ENCODE results near the gene PTGDS.

DNA sequence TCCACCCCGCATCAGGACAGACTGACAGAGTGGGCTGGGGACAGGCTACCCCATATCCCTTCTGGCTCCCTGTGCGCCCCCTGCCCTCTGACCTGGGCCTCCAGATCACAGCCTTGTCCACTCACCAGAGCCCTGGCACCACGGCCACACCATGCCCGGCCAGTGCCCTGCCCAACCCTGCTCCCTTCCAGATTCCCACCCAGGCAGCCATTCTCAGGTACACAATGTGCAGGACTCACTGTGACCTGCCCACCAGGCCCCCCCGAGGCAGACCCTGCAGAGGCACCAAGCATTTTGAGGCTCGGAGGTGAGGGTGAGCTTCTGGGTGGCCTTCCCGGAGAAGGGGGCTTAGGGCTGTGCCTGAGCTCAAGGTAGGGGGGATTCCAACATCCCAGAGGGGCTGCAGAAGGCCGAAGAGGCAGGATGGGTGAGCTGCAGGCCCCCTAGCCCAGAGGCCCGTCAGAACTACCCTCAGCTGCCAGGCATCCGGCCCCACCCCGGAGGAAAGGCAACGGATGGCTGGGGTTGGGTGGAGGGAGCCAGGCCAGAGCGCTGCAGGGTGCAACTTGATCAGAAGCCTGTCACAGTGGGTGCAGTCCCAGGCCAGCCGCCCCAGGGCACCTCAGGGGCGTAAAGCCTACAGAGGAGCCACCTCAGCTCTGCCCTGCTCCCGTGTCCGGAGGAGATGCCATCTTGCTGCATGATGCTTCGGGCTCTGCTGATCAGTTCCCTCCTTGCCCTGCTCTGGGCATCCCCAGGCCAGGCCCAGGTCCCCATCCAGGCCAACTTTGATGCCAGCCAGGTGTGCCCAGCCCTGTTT is 5.1 kb downstream of the PTGDS start, which contains the start of gene LCNL1:
- TF ChIP-seq ZNF274 (IDR thresholded peaks at IDR 0.05; ENCODE audit: low read length) = no peak
- TF ChIP-seq ZNF274 (tag by site-specific recombination; IDR thresholded peaks at IDR 0.05; ENCODE audit: borderline replicate concordance) = no peak
- TF ChIP-seq, protein P1, sequence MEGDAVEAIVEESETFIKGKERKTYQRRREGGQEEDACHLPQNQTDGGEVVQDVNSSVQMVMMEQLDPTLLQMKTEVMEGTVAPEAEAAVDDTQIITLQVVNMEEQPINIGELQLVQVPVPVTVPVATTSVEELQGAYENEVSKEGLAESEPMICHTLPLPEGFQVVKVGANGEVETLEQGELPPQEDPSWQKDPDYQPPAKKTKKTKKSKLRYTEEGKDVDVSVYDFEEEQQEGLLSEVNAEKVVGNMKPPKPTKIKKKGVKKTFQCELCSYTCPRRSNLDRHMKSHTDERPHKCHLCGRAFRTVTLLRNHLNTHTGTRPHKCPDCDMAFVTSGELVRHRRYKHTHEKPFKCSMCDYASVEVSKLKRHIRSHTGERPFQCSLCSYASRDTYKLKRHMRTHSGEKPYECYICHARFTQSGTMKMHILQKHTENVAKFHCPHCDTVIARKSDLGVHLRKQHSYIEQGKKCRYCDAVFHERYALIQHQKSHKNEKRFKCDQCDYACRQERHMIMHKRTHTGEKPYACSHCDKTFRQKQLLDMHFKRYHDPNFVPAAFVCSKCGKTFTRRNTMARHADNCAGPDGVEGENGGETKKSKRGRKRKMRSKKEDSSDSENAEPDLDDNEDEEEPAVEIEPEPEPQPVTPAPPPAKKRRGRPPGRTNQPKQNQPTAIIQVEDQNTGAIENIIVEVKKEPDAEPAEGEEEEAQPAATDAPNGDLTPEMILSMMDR (tag by site-specific recombination; IDR thresholded peaks at IDR 0.05) = no peak
- TF ChIP-seq, protein P2, sequence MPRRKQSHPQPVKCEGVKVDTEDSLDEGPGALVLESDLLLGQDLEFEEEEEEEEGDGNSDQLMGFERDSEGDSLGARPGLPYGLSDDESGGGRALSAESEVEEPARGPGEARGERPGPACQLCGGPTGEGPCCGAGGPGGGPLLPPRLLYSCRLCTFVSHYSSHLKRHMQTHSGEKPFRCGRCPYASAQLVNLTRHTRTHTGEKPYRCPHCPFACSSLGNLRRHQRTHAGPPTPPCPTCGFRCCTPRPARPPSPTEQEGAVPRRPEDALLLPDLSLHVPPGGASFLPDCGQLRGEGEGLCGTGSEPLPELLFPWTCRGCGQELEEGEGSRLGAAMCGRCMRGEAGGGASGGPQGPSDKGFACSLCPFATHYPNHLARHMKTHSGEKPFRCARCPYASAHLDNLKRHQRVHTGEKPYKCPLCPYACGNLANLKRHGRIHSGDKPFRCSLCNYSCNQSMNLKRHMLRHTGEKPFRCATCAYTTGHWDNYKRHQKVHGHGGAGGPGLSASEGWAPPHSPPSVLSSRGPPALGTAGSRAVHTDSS (tag by site-specific recombination; IDR thresholded peaks at IDR 0.05) = no peak
- TF ChIP-seq, protein P3, sequence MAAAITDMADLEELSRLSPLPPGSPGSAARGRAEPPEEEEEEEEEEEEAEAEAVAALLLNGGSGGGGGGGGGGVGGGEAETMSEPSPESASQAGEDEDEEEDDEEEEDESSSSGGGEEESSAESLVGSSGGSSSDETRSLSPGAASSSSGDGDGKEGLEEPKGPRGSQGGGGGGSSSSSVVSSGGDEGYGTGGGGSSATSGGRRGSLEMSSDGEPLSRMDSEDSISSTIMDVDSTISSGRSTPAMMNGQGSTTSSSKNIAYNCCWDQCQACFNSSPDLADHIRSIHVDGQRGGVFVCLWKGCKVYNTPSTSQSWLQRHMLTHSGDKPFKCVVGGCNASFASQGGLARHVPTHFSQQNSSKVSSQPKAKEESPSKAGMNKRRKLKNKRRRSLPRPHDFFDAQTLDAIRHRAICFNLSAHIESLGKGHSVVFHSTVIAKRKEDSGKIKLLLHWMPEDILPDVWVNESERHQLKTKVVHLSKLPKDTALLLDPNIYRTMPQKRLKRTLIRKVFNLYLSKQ (tag by site-specific recombination; IDR thresholded peaks at IDR 0.05; ENCODE audit: borderline replicate concordance) = no peak
- TF ChIP-seq, protein P4, sequence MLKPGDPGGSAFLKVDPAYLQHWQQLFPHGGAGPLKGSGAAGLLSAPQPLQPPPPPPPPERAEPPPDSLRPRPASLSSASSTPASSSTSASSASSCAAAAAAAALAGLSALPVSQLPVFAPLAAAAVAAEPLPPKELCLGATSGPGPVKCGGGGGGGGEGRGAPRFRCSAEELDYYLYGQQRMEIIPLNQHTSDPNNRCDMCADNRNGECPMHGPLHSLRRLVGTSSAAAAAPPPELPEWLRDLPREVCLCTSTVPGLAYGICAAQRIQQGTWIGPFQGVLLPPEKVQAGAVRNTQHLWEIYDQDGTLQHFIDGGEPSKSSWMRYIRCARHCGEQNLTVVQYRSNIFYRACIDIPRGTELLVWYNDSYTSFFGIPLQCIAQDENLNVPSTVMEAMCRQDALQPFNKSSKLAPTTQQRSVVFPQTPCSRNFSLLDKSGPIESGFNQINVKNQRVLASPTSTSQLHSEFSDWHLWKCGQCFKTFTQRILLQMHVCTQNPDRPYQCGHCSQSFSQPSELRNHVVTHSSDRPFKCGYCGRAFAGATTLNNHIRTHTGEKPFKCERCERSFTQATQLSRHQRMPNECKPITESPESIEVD (tag by site-specific recombination; IDR thresholded peaks at IDR 0.05) = no peak
- no peak for TF ChIP-seq ZBTB17 (tag by site-specific recombination; IDR thresholded peaks at IDR 0.05)

All from HEK293 (cell line).